Measurements from ENCODE around the gene SNX12. TPM values are rescaled to one million over a fixed set of nuclear protein-coding genes. Genes with fewer than 3 reads are reported as not detected.

The SNX12 gene
- 62.4 and 77.0 TPM in 2 replicates for total RNA-seq (2014; rRNA removed; shearing (Covaris generic))

DNA sequence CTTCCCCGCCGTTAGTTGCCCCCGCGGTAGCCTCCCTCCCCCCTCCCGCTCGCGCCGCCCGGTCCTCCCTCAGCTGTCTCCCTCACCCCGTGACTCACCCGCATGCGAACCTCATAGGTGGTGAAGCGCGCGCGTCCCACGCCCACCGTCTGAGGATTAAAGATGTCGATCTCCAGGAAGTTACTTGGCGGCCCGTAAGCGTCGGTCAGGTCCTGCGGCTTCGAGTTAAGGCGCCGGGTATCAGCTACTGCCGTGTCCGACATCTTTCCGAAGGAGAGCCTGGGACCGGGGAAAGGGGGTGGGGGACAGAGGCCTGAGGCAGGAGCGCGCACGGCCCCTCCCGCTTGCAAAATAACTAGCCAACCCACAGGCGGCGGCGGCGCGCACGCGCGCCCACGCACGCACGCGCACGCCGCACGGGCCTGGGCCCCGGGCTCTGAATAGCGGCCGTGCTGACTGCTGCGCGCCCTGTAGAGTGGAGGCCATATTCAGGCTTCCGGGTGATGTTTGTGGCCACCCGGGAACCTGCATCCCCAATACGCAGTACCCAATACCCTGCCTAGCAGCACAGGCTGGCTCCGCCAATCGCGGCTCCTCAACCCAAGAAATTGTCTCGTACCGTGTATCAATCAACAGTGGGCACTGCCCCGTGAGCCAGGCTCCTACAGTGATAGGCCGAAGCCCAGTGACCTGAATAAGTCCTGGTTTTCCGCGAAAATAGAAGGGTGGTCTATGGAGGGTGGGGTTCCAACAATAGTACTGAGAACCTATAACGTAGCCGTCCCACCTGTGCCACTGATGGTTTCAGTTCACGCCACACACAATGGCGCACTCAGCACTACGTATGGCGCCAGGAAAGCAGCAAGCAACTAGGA lies at the start of gene SNX12:
SNX12 (minus strand) TSS at position 291 of the 875 bp plus-strand sequence; CDS start at position 263, 28 bp downstream.
- peak; percentile 93 for DNase-seq (ENCODE audit: low spot score)

DNA sequence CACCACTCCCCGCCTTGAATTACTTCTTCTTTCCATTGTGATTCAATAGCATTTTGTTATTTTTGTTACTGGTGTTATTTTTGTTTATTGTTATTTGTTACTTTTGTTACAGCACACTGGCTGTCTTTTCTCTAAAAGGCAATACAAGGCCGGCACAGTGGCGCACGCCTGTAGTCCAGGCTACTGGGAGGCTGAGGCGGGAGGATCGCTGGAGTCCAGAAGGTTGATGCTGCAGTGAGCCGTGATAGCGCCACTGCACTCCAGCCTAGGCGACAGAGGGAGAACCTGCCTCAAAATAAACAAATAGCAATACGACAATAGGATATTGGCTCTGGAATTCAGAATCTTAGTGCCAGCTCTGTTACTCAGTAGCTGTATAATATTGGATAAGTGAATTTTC lies 49.2 kb upstream of the SNX12 start:
- DNase-seq (ENCODE audit: low spot score) = no peak

DNA sequence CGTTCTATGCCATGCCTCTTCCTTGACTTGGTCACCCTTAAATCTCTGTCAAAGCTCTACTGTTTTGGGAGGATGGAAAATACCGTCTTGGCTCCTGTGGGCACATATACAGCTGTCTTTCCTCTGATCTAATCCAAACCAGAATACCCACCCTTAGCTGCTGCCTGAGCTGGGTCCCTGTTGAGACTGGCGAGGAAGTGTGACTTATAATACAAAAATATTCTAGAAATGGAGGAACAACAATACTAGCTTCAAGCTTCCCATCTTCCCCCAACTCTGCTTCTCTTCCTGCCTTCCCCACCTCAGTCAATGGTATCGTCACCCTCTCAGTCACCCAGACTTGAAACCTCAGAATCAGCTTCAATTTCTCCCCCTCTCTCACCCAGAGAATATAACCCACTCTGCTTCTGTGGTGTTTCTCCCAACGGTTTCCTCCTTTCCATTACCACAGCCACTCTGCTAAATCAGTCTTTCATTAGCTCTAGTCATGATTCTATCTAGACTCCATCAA lies 43.8 kb upstream of the SNX12 start:
- DNase-seq (ENCODE audit: low spot score) = no peak

DNA sequence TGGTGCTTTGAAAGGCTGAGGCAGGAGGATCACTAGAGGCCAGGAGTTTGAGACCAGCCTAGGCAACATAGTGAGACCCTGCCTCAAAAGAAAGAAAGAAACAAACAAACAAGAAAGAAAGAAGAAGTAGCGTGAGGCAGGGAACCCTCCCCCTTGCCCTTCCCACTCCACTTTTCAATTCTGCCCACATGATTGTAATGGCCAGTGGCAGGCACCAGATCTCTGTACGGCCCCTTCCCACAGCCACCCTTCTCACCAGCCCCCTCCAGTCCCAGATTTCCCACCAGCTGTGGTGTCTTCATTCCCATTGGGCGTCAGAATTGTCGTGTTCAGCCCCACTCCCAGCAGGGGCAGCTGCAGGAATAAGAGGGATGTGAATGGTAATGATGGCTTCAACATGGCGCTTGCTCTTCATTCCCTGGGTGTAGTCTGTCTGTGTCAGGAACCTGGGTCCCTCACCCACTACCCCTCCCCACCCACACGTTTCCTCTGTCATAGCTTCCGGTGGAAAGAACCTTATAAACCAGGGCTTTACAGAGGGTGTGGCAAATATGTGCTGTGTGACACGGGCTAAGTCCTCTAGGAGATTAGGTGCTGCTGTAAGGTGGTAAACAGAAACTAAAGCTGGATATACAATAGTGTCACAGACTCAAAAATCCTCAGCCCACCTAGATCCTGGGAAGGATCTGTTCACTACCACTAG lies 43.2 kb upstream of the SNX12 start, which contains the start of gene IL2RG:
IL2RG (minus strand) TSS at position 437 of the 703 bp plus-strand sequence; CDS start at position 399, 38 bp downstream.
- DNase-seq (ENCODE audit: low spot score) = no peak

DNA sequence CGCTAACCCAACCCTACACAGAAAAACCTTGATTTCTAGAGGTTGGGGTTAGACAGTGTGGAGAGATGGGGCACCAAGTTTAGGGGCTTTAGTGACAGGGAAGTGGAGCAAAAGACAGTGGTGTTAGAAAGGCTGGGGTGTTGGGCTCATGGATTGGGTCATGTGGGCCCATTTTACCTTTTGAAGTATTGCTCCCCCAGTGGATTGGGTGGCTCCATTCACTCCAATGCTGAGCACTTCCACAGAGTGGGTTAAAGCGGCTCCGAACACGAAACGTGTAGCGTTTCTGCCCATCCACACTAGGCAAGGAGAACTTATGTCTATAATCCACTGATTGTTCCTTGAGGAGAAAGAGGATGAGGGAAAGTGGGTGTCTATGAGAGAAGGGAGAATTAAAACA lies 40.9 kb upstream of the SNX12 start:
- no peak for DNase-seq (ENCODE audit: low spot score)

DNA sequence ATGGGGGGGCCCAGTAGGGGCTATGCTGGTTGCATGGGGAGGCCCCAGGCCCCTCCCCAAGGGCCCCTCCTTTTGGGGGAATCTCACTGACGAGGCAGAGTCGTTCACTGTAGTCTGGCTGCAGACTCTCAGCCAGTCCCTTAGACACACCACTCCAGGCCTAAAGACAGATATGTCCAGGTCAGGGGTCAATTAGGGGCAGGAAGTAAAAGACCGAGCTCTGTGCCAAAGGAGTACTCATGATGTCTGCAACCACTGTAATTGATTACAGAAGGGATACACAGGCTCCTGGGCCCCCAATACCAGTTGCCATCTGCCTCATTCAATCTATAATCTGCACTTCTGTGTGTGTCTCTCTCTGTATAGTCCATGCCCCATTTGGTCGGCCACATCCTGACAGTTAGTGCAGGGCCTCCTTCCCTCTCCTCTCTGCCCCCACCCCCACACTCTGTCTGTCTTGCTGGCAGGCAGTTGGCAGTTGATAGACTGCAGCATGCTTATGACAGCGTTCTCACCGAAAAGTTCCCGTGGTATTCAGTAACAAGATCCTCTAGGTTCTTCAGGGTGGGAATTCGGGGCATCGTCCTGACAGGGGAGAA lies 39.7 kb upstream of the SNX12 start:
- no peak for DNase-seq (ENCODE audit: low spot score)

DNA sequence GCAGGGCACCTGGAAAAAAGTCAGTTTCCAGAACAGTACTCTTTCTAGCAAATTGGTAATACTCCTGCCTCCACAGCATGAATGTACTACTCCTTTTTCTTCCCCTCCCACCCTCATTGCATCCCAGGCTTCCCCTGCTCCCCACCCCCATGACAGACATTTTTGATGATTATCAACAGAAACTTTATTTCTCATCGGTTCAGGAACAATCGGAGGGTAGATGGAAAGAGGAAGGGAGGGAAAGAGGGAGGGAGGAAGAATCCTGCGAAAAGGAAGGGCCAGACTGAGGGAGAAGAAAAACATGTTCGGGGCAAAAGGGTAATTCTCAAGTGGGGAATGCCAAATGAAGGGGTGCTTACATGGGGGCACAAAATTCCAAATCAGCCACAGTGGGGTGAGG lies 39.1 kb upstream of the SNX12 start:
- DNase-seq (ENCODE audit: low spot score) = no peak

DNA sequence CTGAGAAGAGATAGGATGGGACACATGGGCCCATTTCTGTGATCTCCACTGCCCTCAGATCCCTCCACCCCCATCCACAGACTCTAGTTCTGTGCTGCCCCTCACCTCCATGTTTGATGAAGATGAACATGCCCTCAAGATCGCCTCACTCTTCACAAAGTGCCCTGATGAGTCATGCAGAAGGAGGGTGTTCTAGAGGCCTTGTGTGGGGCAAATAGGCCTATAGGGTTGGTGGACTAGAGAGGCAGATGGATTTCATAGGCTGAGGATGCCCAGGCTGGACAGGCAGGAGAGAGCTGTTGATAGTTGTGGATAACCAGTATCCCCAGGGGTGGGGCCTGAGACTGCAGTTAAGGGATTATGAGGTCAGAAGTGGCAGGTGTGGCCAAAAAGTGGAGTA lies 38.3 kb upstream of the SNX12 start, which contains the start of gene CXorf65:
CXorf65 (minus strand) TSS at position 314 of the 400 bp plus-strand sequence; CDS start at position 130, 184 bp downstream.
- DNase-seq (ENCODE audit: low spot score) = peak; percentile 11

DNA sequence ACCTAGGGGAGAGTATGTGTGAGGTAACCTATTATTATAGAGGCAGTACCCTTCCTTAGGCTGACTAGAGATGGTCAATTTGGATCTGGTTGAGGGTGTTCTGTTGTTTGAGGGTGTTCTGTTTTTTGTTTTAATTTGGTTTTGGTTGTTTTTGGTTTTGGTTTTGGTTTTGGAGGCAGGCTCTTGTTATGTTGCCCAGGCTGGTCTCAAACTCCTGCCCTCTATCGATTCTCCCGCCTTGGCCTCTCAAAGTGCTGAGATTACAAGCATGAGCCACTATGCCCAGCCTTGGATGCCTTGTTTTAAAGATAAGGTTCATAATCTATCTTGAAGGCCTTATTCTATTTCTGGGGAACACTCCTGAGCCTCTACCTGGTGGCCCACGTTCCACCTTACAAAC lies 37.5 kb upstream of the SNX12 start:
- no peak for DNase-seq (ENCODE audit: low spot score)

DNA sequence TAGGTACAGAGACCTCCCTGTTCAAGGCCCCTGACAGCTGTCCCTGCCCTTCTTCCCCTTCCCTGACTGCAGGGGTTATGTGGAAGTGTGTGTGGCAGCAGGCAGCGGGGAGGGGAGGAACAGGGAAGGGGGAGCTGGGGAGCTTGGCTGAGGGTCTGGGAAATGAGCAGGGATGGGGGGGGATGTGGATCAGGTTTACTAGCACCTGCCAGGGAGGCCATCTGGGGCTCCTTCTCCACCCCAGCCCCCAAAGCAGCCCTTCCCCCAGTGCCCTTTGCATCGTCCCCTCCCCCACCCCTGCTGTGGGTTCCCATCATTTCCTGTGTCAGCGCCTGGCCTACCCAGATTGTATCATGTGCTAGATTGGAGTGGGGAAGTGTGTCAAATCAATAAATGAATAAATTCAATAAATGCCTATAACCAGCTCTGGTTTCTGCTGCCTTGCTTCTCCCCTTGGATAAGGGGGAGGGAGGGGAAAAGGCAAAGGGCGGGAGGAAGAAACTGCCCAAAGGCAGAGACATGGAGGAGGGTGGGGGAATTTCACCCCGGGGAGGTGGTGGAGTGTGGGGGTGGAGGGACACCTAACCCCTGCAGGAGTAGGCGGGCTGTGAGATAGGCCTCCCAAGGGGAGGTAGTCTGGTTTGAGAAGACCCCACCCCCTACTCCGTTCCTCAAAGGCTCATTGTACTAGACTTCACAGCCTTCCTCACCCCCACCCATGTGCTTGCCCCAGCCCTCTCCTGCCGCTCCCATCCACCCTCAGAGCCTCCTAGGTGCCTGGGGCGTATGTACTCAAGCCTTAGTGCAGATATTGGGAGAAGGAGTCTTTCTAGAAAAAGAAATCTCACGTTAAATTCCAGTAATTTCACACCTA lies 35.2 kb upstream of the SNX12 start:
- DNase-seq (ENCODE audit: low spot score) = no peak

DNA sequence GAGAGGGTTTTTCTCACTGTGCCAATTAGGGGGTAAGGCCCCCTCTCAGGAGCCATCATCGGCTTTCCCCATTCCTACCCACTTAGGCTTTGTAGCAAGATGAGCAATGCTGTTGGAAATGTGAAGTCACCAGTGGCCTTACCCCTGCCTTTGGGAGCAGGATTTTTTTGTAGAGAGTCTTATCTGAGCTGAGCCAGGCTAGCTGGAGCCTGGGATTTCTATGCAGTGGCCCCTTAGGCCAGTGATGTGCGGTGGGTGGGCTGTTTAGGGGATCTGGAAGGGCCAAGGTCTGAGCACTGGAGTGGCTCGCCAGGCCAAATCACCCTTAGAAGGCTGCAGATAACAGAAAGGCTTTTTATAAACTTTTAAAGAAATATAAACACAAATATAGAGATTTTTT lies 34.2 kb upstream of the SNX12 start:
- DNase-seq (ENCODE audit: low spot score) = no peak

DNA sequence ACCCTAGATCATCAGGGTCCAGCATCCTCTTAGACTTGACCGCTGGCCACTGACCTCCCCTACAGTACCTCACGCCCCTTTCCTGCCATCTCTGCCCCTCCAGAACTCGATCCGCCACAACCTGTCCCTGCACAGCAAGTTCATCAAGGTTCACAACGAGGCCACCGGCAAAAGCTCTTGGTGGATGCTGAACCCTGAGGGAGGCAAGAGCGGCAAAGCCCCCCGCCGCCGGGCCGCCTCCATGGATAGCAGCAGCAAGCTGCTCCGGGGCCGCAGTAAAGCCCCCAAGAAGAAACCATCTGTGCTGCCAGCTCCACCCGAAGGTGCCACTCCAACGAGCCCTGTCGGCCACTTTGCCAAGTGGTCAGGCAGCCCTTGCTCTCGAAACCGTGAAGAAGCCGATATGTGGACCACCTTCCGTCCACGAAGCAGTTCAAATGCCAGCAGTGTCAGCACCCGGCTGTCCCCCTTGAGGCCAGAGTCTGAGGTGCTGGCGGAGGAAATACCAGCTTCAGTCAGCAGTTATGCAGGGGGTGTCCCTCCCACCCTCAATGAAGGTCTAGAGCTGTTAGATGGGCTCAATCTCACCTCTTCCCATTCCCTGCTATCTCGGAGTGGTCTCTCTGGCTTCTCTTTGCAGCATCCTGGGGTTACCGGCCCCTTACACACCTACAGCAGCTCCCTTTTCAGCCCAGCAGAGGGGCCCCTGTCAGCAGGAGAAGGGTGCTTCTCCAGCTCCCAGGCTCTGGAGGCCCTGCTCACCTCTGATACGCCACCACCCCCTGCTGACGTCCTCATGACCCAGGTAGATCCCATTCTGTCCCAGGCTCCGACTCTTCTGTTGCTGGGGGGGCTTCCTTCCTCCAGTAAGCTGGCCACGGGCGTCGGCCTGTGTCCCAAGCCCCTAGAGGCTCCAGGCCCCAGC lies 32.7 kb upstream of the SNX12 start:
- no peak for DNase-seq (ENCODE audit: low spot score)

DNA sequence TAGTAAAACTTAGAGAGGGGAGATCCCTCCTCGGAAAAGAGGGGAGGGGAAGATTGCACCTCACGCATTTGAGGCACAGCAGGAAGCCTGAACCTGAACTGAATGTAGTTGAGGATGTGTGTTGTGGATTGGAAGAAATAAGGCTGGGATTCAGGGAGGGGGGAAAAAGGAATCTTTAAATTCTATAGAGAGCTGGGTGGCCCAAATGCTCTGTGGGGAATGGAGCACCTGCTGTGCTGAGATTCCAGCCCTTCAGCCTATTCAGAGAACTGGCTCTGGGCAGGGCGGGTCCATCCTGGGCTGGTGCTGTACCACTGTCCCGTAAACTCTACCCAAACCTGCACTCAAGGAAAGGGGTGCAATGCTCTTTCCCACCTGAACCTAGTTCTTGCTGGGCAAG lies 31.6 kb upstream of the SNX12 start:
- no peak for DNase-seq (ENCODE audit: low spot score)

DNA sequence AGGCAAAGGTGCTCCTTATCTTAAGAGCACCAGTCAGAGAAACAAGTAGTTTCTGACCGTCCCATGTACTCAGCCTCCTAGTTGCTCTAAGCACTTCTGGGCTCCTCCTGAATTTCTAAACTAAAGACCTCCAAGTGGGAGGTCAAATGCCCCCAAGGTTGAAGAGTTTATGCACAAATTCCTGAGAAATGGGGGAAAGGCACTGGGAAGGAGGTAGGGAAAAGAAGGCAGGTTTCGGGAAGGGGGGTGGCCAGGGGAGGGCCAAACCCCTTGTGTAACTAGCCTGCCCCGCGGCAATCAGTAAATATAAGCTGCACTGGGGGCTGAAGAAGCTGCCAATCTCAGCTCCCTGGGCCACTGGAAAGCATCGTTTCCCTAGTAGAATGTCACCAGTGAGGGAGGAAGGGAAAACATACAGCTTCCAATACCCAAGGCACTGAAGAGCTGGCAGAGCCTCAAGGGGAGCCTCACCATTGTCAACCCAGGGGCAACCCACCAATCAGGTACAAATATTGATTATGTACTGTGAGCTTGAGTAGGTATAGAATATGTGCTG lies 30.9 kb upstream of the SNX12 start:
- no peak for DNase-seq (ENCODE audit: low spot score)

DNA sequence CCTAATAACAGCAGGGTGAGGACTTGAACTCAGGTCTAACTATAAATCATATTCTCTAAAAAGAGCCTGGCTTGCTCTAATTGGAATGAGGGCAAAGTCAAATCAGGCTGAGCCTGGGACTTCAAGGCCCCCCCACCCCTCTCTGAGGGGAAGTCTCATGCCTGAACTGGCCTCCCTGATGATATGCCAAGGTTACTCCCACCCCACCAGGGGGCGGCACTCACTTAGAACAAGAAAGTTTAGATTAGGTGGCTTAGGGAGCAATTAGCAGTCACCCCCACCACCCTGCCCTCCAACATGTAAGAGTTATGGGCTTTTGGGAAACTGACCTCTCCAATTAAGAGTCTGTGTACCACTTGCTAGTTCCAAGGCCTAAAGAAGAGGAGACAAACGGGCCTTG lies 30.2 kb upstream of the SNX12 start:
- DNase-seq (ENCODE audit: low spot score) = peak; percentile 25

DNA sequence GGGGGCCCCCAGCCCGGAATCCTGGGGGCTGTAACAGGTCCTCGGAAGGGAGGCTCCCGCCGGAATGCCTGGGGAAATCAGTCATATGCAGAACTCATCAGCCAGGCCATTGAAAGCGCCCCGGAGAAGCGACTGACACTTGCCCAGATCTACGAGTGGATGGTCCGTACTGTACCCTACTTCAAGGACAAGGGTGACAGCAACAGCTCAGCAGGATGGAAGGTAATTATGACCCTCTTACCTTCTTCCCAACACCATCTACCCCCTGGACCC lies 28.6 kb upstream of the SNX12 start:
- no peak for DNase-seq (ENCODE audit: low spot score)

DNA sequence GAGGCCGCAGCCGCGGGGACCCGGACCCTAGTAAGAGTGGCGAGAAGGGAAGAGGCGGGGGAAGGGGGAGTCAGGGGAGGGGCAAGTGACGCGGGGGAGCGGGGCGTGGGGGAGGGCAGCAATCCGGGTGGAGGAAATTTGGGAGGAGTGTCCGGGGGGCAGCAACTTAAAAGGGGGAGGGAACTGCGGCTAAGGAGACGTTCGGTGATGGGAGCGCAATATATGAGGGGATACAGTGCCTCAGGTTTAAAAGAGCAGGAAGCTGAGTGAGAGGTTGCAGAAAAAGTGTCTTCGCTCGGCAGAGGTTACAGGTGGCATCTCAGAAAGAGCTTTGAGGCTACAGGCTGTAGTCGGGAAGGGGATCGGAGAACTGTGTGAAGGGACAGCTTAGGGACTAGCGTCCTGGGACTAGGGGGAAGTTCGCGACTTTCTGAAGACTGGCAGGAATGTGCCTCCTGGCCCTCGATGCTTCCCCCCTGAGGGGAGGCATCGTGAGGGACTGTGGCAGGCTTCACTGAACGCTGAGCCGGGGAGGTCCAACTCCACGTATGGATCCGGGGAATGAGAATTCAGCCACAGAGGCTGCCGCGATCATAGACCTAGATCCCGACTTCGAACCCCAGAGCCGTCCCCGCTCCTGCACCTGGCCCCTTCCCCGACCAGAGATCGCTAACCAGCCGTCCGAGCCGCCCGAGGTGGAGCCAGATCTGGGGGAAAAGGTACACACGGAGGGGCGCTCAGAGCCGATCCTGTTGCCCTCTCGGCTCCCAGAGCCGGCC lies 28.0 kb upstream of the SNX12 start:
- no peak for DNase-seq (ENCODE audit: low spot score)

DNA sequence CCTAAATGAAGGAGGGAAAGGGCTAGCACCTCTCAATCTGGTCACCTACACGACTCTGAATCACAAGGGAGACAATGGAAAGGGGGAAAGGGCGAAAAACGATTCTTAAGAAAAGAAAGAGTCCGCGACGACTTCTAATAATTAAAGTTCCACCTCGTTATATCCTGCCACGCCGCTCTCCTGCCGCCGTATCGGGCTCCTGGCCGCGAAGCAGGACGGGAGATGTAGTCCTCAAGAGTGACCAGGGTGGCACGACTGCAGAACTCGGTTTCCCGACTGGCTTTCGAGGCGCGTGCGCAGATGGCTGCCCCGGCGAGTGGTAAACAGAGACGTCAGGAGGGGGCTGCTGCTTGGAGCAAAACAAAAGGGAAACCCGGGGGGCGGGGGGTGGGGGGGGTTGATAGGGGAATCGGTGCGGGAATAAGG lies 27.4 kb upstream of the SNX12 start, which contains the start of gene FOXO4:
FOXO4 (plus strand) TSS at position 297 of the 426 bp plus-strand sequence. CDS start 678 bp downstream, outside the sequence.
- DNase-seq (ENCODE audit: low spot score) = peak; percentile 86

DNA sequence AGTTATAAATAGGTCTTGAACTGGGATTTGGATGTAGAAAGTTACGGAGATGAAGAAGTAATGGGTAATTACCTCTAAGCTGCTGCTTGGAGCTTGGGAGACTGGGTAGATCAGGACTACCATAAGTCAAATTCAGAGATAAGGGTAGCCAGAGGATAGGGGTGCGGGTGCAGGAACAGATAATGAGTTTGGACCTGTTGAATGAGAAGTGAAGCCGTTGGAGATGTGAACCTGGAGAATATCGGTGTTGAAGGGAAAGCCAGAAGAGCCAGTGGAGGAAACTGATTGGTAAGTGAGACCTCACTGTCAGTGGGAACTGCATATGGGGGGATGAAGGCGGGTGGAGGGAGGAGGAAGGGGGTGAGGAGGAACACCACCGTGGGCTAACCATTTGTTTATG lies 26.9 kb upstream of the SNX12 start:
- no peak for DNase-seq (ENCODE audit: low spot score)
